ENCODE results near the gene ZDHHC8. TPM values are rescaled to one million over a fixed set of nuclear protein-coding genes. Genes with fewer than 3 reads are reported as not detected.

ZDHHC8 gene, protein sequence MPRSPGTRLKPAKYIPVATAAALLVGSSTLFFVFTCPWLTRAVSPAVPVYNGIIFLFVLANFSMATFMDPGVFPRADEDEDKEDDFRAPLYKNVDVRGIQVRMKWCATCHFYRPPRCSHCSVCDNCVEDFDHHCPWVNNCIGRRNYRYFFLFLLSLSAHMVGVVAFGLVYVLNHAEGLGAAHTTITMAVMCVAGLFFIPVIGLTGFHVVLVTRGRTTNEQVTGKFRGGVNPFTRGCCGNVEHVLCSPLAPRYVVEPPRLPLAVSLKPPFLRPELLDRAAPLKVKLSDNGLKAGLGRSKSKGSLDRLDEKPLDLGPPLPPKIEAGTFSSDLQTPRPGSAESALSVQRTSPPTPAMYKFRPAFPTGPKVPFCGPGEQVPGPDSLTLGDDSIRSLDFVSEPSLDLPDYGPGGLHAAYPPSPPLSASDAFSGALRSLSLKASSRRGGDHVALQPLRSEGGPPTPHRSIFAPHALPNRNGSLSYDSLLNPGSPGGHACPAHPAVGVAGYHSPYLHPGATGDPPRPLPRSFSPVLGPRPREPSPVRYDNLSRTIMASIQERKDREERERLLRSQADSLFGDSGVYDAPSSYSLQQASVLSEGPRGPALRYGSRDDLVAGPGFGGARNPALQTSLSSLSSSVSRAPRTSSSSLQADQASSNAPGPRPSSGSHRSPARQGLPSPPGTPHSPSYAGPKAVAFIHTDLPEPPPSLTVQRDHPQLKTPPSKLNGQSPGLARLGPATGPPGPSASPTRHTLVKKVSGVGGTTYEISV
- total RNA-seq, result 10 to 100 TPM; 45.6 to 46.3 TPM
- long read RNA-seq, donor 1, partial matches to known transcripts, result 11 of 24 reads
- long read RNA-seq, donor 1, other reads (novel, unspliced or antisense), result 13 of 24 reads
- long read RNA-seq, donor 2, partial matches to known transcripts, result 13 of 22 reads
- long read RNA-seq, donor 2, other reads (novel, unspliced or antisense), result 9 of 22 reads

DNA sequence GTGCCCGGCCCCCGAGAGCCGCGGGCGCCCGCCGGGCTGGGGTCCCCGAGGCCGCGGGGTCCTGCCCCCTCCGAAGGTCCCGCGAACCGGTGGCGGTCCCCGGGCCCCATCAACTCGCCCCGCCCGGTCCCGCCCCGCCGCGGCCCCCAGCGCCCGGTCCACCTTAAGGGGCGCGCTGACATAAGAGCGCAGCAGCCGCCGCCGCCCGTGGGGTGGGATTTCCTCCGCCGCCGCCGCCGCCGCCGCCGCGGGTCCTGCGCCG lies at the start of gene ZDHHC8:
ZDHHC8 (plus strand) TSS at position 208 of the 262 bp plus-strand sequence. CDS start 144 bp downstream, outside the sequence.
- intact Hi-C loops (cut with DNase I), result loop anchor here in 1 of 2 donors (5.0 kb wide), 1 partner anchor 169 kb away; no protein-coding TSS in a partner anchor
- no peak for DNase-seq (ENCODE audit: low spot score)

DNA sequence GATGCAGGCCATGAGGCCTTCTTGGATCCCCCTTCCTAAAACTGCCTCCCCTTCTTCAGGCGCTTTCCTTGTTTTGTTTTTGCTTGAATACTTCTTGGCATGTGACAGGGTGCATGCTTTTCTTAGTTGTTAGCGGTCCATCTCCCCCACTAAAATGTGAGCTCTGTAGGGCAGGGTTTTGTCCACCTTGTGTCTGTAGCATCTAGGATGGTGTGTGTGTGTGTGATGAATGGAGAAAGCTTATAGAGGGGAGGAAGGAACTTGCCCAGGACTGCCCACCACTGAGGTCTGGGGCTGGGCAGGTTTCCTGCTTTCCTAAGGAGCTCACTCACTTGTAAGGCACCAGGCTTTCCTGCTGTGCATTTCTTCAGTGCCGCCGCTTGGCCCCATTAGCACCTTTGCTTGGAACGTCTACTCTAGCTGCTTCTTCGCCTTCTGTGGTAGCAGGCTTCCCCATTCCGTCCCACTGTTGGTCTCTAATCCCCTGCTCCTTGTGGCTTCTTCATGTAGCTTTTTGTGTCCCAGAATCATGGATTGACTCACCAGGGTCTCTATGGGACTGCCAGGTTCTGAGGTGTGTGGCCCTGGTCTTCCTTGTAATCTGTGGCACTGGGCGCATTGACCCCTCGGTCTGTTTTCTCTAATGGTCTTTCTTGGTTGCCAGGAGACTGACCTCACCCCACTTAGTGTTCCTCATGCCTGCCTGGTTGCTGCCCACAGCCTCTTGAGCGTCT lies 48.3 kb upstream of the ZDHHC8 start:
- intact Hi-C loops (cut with DNase I), result no loop called here
- no peak for DNase-seq (ENCODE audit: low spot score)

DNA sequence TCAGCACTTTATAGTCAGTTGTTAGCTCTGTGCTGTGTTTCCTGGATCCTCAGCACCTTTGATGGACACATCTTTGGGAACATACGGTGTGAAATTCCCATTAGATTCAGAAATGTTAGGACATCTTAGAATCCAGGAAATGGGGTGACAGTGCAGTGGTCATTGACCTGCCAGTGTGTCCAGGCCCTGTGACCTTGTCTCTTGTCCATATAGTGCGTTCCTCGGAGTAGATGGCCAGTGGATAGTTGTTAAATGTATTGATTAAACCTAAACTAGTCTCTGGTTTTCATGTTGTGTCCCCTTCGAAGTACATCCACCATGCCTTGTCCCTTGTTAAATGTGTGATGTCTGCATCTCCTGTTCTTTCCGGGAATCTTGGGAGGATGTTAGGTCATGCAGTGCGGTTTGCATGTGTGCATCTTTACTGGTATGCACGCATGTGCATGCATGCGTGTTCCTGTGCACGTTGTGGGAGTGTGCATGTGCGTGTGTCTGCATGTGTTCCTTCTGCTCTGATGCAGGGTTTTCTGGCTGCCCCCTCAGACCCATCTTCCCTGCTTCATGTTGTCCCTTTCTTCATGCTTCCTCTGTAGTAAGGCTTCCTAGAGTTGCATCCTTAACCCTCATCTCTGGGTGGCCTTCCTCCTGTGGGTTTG lies 47.6 kb upstream of the ZDHHC8 start:
- intact Hi-C loops (cut with DNase I), result no loop called here
- no peak for DNase-seq (ENCODE audit: low spot score)

DNA sequence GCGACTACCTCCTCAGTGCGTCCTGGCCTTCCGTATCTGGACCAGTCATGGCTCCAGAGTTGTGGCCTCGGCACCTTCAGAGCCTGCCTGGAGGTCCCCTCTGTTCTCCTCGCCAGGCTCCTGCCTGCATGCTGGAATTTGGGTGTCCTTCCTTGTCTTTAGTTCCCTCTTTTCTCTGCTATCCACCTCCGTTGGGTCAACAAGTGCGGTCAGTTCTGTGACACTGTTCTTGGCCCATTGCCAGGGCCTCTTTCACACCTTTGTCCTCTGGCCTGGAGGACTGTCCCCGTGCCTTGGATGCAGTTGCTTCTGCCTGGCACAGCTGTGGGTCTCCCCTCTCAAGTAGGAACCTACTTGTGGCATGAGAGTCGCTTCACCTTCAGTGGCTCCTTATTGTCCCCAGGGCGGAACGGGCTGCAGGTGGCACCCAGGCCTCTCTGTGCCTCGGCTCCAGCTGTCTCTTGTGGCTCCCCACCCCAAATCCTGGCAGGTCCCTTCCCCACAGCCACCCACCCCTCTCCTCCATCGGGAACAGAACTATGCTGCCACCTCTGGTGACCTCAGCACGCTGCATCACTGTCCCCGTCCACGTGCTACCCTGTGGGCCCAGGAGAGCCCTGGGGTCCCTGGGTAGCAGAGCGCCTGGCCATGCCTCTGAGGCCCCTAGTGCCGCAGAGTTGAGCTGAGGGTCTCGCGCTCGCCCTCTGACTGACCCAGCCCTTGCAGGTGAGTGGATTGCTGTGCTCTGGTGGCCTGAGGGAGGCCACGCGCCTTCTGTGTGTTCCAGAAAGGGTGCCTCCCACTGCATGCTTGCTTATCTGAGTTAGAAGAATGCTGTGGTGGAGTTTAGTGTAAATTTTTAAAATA lies 46.8 kb upstream of the ZDHHC8 start:
- intact Hi-C loops (cut with DNase I), result no loop called here
- DNase-seq (ENCODE audit: low spot score), result no peak

DNA sequence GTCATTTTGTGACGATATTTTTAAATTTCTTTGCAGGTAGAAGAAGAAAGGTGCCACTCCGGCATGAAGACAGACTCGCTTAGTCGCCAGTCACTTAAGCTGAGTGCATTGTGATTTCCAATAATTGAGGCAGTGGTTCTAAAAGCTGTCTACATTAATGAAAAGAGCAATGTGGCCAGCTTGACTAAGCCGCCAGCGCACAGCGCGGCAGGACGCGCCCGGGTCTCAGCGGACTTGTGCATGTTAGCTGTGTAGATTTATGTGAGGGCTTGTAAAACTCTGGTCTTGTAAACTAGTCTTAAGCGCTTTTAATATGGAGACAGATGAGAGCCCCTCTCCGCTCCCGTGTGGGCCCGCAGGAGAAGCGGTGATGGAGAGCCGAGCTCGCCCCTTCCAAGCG lies 46.0 kb upstream of the ZDHHC8 start:
- intact Hi-C loops (cut with DNase I), result no loop called here
- no peak for DNase-seq (ENCODE audit: low spot score)

DNA sequence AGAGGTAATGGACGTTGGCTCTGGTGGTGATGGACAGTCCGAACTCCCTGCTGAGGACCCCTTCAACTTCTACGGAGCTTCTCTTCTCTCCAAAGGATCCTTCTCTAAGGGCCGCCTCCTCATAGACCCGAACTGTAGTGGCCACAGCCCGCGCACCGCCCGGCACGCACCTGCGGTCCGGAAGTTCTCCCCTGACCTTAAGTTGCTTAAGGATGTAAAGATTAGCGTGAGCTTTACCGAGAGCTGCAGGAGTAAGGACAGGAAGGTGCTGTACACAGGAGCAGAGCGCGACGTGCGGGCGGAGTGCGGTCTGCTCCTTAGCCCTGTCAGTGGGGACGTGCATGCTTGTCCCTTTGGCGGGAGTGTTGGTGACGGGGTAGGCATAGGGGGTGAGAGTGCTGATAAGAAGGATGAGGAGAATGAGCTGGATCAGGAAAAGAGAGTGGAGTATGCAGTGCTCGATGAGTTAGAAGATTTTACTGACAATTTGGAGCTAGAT lies 45.5 kb upstream of the ZDHHC8 start:
- no peak for DNase-seq (ENCODE audit: low spot score)
- intact Hi-C loops (cut with DNase I), result no loop called here

DNA sequence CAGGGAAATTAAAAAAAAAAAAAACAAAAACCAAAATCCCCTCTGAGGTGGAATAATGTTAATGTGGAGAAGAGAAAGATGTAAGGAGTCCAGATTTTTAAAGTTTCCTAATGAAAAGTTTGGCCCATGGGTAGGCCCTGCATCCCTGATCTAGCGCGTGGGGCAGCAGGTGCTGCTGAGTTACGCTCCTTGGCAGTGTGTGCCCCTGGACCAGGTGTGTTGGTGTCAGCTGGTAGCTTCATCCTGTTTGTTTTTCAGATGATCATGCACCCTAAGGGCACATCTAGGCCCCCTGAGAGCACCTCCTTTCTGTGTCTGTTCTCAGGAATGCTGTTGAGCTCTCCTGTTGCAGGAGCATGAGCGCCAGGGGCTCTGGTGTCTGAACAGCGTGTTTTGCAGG lies 44.8 kb upstream of the ZDHHC8 start:
- intact Hi-C loops (cut with DNase I), result no loop called here

DNA sequence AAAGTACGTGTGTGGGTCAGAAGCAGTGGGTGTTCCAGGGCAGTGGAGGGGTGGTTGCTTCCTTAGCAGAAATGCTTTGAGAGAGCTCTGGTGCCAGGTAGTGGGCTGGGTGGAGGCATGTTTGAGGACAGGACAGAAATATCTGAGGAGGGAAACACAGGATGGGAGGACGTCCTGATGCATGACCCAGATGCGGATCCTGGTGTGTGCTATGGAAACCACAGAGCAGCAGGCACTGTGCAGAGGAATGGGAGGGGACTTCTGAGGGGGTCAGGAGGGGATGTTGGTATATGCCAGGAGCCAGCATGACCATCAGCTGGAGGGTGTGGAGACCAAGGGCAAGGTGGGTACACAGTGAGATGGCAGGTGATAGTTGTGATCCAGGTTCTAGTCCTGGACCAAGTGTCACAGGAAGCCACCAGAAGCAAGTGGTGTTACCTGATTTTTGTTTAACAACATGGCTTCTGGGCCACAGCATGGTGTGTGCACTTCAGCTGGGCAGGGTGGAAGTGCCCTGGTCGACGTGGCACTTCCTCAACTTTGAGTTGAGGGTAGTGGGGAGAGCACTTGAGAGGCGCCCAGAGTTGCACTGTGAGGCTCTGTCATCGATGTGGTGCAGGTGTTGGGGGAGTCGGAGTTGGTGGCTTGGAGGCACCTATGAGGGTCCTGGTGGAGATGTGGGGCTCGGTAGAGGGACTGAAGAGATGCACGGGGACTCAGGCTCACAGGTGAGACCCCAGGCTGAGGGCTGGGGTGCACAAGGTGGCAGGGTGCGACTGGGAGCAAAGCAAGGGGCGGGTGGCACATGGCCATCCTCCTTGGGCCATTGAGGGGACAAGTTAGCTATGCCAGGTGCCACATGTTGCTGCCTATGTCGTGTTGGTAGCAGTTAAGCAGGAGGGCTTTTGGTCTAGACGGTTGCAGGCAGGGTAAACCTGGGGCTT lies 44.0 kb upstream of the ZDHHC8 start:
- no peak for DNase-seq (ENCODE audit: low spot score)
- intact Hi-C loops (cut with DNase I), result no loop called here

More for the DNA sequence above, 44.8 kb upstream of the ZDHHC8 start:
- no peak for DNase-seq (ENCODE audit: low spot score)

DNA sequence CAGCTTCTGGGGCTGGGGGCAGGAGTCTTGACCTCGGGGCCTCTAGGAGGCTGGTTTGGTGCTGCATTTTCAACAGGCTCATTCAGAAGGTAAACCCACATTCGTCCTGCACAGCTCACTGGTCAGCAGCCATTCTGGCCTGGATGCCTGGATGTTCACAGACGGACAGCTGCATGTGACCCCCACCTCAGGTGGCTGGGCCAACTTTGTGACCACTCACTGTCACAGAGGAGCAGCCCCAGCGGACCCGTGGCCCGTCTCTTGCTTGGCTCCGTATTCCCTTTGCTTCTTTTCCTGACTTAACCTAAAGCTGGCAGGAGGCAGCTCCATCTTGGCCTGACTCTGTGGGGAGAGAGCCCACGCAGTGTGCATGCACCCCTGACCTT lies 43.3 kb upstream of the ZDHHC8 start:
- no peak for DNase-seq (ENCODE audit: low spot score)
- intact Hi-C loops (cut with DNase I), result no loop called here

DNA sequence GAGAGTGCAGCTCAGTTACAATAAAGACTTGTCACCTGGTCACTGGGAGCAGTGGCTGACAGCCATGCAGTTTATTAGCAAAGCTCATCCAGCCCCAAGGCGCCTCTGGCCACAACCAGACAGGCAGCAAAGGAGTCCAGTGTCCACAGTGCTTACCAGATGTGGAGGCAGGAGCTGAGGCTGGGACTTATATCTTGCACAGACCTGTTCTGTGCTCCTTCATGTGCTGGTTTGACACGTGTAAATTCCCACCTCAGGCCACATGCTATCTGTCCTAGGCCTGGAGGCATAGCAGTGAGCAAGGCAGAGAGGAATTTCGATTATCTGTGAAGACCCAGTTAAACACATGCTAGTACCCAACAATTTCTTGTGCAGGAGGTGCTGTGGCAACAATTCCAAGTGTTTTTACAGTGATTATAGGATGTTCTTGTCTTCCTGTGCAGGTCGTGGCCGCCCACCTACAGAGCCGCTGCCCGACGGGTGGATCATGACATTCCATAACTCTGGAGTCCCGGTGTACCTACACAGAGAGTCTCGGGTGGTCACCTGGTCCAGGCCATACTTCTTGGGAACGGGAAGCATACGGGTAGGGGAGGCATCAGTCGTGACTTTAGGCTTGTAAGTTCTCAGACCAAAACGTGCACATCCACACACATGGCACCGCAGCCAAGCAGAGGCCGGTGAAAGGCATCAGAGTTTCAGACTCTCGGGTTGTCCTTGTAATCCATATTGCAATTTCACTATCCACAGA lies 42.2 kb upstream of the ZDHHC8 start:
- no peak for DNase-seq (ENCODE audit: low spot score)
- intact Hi-C loops (cut with DNase I), result no loop called here

DNA sequence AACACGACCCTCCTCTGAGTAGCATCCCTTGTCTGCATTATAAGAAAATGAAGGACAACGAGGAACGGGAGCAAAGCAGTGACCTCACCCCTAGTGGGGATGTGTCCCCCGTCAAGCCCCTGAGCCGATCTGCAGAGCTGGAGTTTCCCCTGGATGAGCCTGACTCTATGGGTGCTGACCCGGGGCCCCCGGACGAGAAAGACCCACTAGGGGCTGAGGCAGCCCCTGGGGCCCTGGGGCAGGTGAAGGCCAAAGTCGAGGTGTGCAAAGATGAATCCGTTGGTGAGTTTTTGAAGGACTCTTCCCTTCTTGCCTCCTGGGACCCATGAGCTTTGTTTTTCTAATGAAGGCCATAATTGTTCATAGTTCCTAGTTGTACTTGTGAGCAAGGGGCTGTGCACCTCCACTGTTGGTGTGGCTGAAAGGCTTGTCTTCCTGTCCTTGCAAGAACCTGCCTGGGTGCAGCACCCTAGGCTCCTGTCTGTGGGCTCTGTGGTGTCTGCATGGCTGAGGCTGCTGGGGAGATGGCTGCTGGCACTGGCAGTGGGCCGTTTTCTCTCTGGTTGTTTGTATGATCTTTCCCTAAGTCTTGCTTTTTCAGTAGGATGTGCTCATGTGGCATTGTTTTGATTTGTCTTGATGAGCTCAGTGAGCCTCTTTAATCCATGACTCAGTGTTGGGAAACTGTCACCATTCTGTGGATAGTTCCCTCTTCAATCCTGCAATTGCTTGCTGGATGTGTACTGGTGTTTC lies 41.5 kb upstream of the ZDHHC8 start:
- no peak for DNase-seq (ENCODE audit: low spot score)
- intact Hi-C loops (cut with DNase I), result loop anchor here in 1 of 2 donors (5.0 kb wide), 1 partner anchor 638 kb away; no protein-coding TSS in a partner anchor

DNA sequence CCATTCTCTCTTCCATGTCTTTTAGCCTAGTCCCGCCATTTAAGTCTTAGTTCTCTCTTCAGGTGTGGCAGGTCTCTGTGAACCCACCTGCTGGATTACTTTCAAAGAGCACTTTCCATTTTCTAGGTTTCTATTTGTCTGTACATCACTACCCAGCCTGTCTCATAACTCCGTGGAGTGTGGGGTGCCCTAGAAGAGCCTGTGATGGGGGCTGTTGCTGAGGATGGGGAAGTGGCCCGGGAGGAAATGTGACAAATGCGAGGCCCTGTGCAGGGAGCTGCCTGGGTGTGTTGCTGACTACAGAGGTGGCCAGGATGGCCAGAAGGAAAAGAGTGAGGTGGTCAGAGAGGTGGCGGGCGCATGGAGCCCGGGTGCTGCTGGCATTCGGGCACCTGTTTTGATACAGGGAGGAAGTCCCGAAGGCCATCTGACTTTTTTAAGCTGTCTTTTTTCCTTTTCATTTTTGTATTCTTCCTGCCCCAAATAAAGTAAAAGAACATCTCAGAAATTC lies 40.8 kb upstream of the ZDHHC8 start:
- intact Hi-C loops (cut with DNase I), result loop anchor here in 1 of 2 donors (5.0 kb wide), 1 partner anchor 638 kb away; no protein-coding TSS in a partner anchor
- DNase-seq (ENCODE audit: low spot score), result no peak

DNA sequence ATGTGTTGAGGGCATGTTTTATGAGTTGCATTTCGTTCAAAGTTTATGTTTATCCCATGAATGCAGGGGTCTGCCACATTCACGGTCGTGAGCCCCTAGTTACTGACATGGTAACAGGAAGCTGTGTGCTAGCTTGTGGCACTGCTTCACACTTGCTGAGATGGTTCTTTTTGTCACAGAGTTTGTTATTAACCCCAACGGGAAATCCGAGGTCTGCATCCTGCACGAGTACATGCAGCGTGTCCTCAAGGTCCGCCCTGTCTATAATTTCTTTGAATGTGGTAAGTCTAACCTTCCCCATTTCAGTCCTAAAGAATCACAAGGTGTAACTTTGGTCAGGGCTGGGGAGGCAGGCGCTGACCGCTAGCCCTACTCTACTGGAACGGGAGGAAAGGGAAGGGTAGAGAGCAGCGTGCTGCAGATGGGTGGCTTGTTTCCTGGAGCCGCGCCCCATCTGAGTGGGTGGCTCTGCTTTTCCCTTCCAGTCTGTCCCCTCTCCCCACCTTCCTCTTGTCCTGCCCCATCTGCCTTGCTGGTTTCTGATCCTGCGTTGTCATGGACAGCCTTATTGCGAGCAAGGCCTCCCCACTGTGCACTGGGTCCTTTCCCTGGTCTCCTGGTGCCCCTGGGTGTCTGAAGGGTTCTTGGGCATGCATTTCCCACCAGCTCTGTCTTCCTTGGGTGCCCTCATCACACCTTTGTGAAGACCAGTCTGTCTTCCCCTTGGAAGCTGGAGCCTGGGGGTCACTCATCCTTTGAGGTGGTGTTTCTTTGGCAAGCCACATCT lies 39.7 kb upstream of the ZDHHC8 start:
- DNase-seq (ENCODE audit: low spot score), result no peak
- intact Hi-C loops (cut with DNase I), result loop anchor here in 1 of 2 donors (5.0 kb wide), 1 partner anchor 640 kb away; no protein-coding TSS in a partner anchor

DNA sequence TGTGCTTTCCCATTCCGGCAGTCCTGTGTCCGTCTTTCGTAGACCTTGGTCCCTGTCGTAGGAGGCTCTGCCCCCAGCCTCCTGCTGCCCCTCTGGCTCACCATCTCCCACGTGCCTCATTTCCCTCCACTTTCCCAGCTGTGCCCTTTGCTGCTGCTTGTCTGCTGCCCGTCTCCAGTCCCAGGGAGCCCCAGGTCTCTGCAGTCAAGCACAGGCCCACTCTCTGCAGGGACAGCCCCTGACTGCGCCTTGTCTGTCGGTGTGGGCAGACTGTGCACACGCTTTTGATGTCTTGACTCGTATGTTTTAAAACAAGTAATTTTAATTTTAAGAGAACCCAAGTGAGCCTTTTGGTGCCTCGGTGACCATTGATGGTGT lies 39.1 kb upstream of the ZDHHC8 start:
- intact Hi-C loops (cut with DNase I), result loop anchor here in 1 of 2 donors (5.0 kb wide), 1 partner anchor 640 kb away; no protein-coding TSS in a partner anchor
- DNase-seq (ENCODE audit: low spot score), result peak; percentile 56

Data from posterior vena cava (tissue), 2 donors.